Tracheal epithelial cell (primary cell): ENCODE measurements around the gene UTP14C. TPM values are rescaled to one million over a fixed set of nuclear protein-coding genes. Genes with fewer than 3 reads are reported as not detected.

ENCODE experiments used
- total RNA-seq: library from RNA; depleted of rRNA; stranded (reverse); fragments of >200 nt; gene quantifications from 2 replicates; pipeline ENCODE4 v1.2.1, GENCODE V29; 2014

Gene UTP14C
- total RNA-seq: 10.2 and 10.8 TPM in 2 replicates

GRCh38 chr13:52024481-52024880 is at the start of gene UTP14C:
Gene UTP14C (plus strand): TSS chr13:52024691. CDS start chr13:52028805, 4,114 bp downstream.

GRCh38 chr13:52010890-52011631 is 13.4 kb upstream of the UTP14C start, which contains the start of gene ATP7B:
Gene ATP7B (minus strand): TSS chr13:52011450. CDS start chr13:52011337, 113 bp downstream.

GRCh38 chr13:52011632-52012511 is 12.6 kb upstream of the UTP14C start, which contains the start of gene ALG11:
Gene ALG11 (plus strand): TSS chr13:52012398. CDS start chr13:52012419, 21 bp downstream.

Other genes starting within 250 kb of the UTP14C start
- 3.0 and 3.4 TPM in 2 replicates for gene DHRS12, start 220.5 kb upstream of the UTP14C start, total RNA-seq
- under 0.01 TPM in 1 of 2 replicates, not detected in the other for gene TMEM272, start 179.5 kb upstream of the UTP14C start, total RNA-seq
- not detected in 2 replicates for gene CCDC70, start 162.7 kb upstream of the UTP14C start, total RNA-seq
- gene ATP7B, start 13.2 kb upstream of the UTP14C start, total RNA-seq: 3.1 and 7.0 TPM in 2 replicates
- gene ALG11, start 12.3 kb upstream of the UTP14C start, total RNA-seq: 11.5 and 15.7 TPM in 2 replicates
- gene NEK5, start 104.4 kb downstream of the UTP14C start, total RNA-seq: 0.24 and 0.43 TPM in 2 replicates
- 3.6 and 5.1 TPM in 2 replicates for gene NEK3, start 134.9 kb downstream of the UTP14C start, total RNA-seq